ENCODE data around the gene NPNT.

DNA sequence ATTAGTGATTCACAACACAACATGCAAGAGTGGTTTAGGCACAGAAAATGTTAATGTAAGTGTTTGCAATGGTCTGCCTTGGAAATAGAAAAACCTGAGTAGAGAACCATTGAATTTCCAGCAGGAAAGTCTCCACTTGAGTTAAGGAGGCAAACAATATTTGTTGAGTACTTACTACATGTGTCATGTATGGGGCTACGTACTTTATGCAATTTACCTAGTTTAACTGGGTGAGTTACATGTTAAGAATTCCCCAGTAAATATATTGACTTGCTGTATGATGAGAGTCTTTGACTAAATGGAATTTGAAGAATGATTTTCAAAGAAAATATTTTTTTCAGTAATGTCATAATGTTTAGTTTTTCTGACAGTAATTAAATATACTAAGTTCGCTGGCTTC, 7.8 kb upstream of the NPNT start:
- TF ChIP-seq, protein P1, sequence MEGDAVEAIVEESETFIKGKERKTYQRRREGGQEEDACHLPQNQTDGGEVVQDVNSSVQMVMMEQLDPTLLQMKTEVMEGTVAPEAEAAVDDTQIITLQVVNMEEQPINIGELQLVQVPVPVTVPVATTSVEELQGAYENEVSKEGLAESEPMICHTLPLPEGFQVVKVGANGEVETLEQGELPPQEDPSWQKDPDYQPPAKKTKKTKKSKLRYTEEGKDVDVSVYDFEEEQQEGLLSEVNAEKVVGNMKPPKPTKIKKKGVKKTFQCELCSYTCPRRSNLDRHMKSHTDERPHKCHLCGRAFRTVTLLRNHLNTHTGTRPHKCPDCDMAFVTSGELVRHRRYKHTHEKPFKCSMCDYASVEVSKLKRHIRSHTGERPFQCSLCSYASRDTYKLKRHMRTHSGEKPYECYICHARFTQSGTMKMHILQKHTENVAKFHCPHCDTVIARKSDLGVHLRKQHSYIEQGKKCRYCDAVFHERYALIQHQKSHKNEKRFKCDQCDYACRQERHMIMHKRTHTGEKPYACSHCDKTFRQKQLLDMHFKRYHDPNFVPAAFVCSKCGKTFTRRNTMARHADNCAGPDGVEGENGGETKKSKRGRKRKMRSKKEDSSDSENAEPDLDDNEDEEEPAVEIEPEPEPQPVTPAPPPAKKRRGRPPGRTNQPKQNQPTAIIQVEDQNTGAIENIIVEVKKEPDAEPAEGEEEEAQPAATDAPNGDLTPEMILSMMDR (IDR thresholded peaks at IDR 0.05): no peak
- TF ChIP-seq POLR2A (IDR thresholded peaks at IDR 0.05): no peak

All from lower leg skin (tissue), 3 donors.